Glomerular visceral epithelial cell (primary cell): Measurements from ENCODE around the gene MAMDC4.

Experiments used
- DNase-seq: peaks from one replicate; pipeline ENCODE4 v3.0.0-alpha.2; 2016; ENCODE audit errors: extremely low spot score

The MAMDC4 gene

GRCh38 chr9:136890661-136891060, 38.5 kb downstream of the MAMDC4 start:
- DNase-seq, result no peak

- DNase-seq, result no peak
Measured at GRCh38 chr9:136896027-136896426, 43.9 kb downstream of the MAMDC4 start.

GRCh38 chr9:136898483-136899100, 46.4 kb downstream of the MAMDC4 start:
- DNase-seq, result no peak

- DNase-seq, result no peak
Measured at GRCh38 chr9:136899196-136899595, 47.0 kb downstream of the MAMDC4 start.

- no peak for DNase-seq
Measured at GRCh38 chr9:136900556-136900955, 48.4 kb downstream of the MAMDC4 start.

- DNase-seq, result peak; percentile 72
Measured at GRCh38 chr9:136900988-136901515, 48.9 kb downstream of the MAMDC4 start.

GRCh38 chr9:136901516-136902258, 49.5 kb downstream of the MAMDC4 start:
- DNase-seq, result peak; percentile 84

- peak; percentile 88 for DNase-seq
Measured at GRCh38 chr9:136902259-136902821, 50.2 kb downstream of the MAMDC4 start.

- DNase-seq, result no peak
Measured at GRCh38 chr9:136903041-136903554, 51.0 kb downstream of the MAMDC4 start.

- no peak for DNase-seq
Measured at GRCh38 chr9:136906266-136906665, 54.1 kb downstream of the MAMDC4 start.

GRCh38 chr9:136907011-136907914, 55.1 kb downstream of the MAMDC4 start:
- DNase-seq, result no peak
